IMR-90 (cell line): Measurements from ENCODE around the gene SPTLC3.

ENCODE experiments used
- CEBPB ChIP-seq: IDR thresholded peaks from 2 replicates; pipeline ENCODE4 v1.6.1; 2012; ENCODE audit warnings: low read depth, low read length, improper control_type of control experiment
- FOS ChIP-seq: fragments of 150-350 bp; IDR thresholded peaks from 2 replicates; pipeline ENCODE4 v1.6.1; 2016; ENCODE audit warnings: low read depth, low read length
- MAZ ChIP-seq: IDR thresholded peaks from 2 replicates; pipeline ENCODE4 v1.6.1; 2012; ENCODE audit warnings: low read depth, mild to moderate bottlenecking, low read length, improper control_type of control experiment, moderate library complexity, borderline replicate concordance
- POLR2A ChIP-seq: IDR thresholded peaks from 2 replicates; pipeline ENCODE4 v1.6.1; 2012; ENCODE audit warnings: mild to moderate bottlenecking, low read depth, low read length
- RAD21 ChIP-seq: IDR thresholded peaks from 2 replicates; pipeline ENCODE4 v1.6.1; 2012; ENCODE audit warnings: low read length, improper control_type of control experiment
- SMC3 ChIP-seq: fragments of 150-350 bp; IDR thresholded peaks from 2 replicates; pipeline ENCODE4 v1.6.1; 2016; ENCODE audit warnings: low read depth, mild to moderate bottlenecking, antibody characterized with exemption, low read length, moderate library complexity
- TF ChIP-seq, protein P1 (sequence below): conservative IDR thresholded peaks from 2 replicates; pipeline ENCODE4 v1.5.1; 2012; ENCODE audit warnings: mild to moderate bottlenecking, low read depth, low read length, improper control_type of control experiment

DNA sequence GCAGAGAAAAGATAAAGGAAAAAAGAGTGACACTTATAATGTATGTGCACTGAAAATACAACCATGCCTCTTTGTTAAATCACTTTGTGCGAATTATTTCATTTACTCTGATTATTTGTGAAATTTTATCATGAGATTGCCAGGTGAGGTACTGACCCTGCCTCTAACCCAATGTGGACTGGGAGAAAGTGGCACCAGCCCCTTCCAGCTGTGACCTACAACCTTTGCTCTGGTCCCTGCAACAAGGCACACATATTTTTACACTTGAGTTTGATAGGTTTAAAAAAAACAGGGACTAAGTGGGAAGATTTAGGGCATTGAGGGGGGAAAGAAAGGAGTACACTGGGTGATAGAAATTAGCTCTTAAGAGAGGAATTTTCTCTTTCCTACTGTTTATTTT, 132.0 kb downstream of the SPTLC3 start:
- TF ChIP-seq, protein P1, sequence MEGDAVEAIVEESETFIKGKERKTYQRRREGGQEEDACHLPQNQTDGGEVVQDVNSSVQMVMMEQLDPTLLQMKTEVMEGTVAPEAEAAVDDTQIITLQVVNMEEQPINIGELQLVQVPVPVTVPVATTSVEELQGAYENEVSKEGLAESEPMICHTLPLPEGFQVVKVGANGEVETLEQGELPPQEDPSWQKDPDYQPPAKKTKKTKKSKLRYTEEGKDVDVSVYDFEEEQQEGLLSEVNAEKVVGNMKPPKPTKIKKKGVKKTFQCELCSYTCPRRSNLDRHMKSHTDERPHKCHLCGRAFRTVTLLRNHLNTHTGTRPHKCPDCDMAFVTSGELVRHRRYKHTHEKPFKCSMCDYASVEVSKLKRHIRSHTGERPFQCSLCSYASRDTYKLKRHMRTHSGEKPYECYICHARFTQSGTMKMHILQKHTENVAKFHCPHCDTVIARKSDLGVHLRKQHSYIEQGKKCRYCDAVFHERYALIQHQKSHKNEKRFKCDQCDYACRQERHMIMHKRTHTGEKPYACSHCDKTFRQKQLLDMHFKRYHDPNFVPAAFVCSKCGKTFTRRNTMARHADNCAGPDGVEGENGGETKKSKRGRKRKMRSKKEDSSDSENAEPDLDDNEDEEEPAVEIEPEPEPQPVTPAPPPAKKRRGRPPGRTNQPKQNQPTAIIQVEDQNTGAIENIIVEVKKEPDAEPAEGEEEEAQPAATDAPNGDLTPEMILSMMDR: no peak
- TF ChIP-seq FOS (no peak), SMC3 (no peak), POLR2A (no peak), RAD21 (no peak), CEBPB (no peak), MAZ (no peak)
